ENCODE results near the gene KEL.
"Not testable (repeated sequence)": the region's sequence is repeated elsewhere in the genome, so short reads cannot be mapped to it uniquely, and the experiment has no call there.

Gene KEL

DNA sequence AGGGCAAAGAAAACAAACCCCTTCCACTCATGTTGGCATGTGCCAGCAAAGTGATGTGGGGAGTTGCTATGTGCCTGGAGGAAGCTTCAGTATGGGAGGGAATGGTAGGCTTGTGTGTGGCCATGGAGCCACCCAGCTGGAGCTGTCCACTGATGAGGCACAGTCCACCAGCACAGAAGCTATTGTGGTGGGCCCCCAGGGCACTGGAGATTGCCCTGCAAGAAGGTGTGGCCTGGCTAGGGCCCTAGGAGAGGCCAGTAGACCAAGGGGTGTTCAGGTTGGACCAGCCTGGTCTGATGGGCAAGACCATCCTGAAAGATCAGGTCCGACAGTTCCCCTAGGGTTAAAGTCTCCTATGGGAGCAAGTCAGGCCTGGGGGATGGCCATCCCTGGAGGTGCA lies 22.1 kb upstream of the KEL start:
- Histone ChIP-seq H3F3A (ENCODE audit: insufficient read depth) (no peaks in the 10 kb centered on the region), H3K4me2 (ENCODE audit: low read depth, low read length, poor library complexity, severe bottlenecking) (no peak overlapping the region), H3K36me3 (ENCODE audit: low read length) (no peaks in the 10 kb centered on the region), H4K20me1 (ENCODE audit: low read depth, low read length) (no peaks in the 10 kb centered on the region), H3K79me2 (ENCODE audit: insufficient read depth, low read length) (no peaks in the 10 kb centered on the region), H3K27me3 (ENCODE audit: low read length) (no peaks in the 10 kb centered on the region), H3K9ac (ENCODE audit: low read length) (no peak overlapping the region), H3K4me3 (ENCODE audit: insufficient read depth, low read length, poor library complexity, severe bottlenecking) (no peak overlapping the region), H3K9me3 (ENCODE audit: insufficient read depth, low read length) (no peaks in the 10 kb centered on the region), H2AFZ (ENCODE audit: low read depth, low read length, severe bottlenecking) (no peak overlapping the region), H3K9me2 (replicated peaks; ENCODE audit: insufficient read depth, low read length) (no peaks in the 10 kb centered on the region), H3K27ac (ENCODE audit: low read depth, low read length) (no peak overlapping the region)
- TF ChIP-seq CTCF (IDR thresholded peaks at IDR 0.05; ENCODE audit: insufficient read depth, low read length, poor library complexity, severe bottlenecking) (no peak), EZH2phosphoT487 (conservative IDR thresholded peaks at IDR 0.05; ENCODE audit: low read length) (no peak)

DNA sequence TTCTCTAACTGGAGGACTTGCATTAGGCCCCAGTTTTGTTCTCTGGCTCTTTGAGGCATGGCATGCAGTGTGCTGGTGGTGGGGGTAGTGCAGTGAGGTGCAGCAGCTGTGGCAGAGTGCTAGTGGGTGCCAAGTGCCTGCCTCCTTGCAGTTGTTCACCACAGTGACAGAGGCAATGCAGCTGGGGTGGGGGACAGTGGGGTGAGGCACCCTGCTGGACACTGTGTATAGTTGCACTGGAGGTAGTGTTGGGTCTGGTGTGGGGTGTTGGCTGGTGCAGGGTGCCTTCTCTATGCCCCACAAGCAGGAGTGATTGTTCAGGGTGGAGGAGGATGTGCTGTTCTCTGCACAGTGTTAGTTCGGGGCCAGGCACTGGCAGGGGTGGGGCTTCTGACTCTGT lies 21.7 kb upstream of the KEL start:
- no peaks in the 10 kb centered on the region for H3K9me3 ChIP-seq (ENCODE audit: insufficient read depth, low read length)
- no peaks in the 10 kb centered on the region for H3K27me3 ChIP-seq (ENCODE audit: low read length)
- H3K9ac ChIP-seq (ENCODE audit: low read length) = no peak overlapping the region
- no peak overlapping the region for H3K4me2 ChIP-seq (ENCODE audit: low read depth, low read length, poor library complexity, severe bottlenecking)
- no peak for TF ChIP-seq CTCF (IDR thresholded peaks at IDR 0.05; ENCODE audit: insufficient read depth, low read length, poor library complexity, severe bottlenecking)
- TF ChIP-seq EZH2phosphoT487 (conservative IDR thresholded peaks at IDR 0.05; ENCODE audit: low read length) = no peak
- H3K36me3 ChIP-seq (ENCODE audit: low read length) = no peaks in the 10 kb centered on the region
- H3K4me3 ChIP-seq (ENCODE audit: insufficient read depth, low read length, poor library complexity, severe bottlenecking) = no peak overlapping the region
- no peak overlapping the region for H3K27ac ChIP-seq (ENCODE audit: low read depth, low read length)
- no peaks in the 10 kb centered on the region for H3F3A ChIP-seq (ENCODE audit: insufficient read depth)
- no peaks in the 10 kb centered on the region for H3K9me2 ChIP-seq (replicated peaks; ENCODE audit: insufficient read depth, low read length)
- H2AFZ ChIP-seq (ENCODE audit: low read depth, low read length, severe bottlenecking) = no peak overlapping the region
- no peaks in the 10 kb centered on the region for H4K20me1 ChIP-seq (ENCODE audit: low read depth, low read length)
- H3K79me2 ChIP-seq (ENCODE audit: insufficient read depth, low read length) = no peaks in the 10 kb centered on the region

- H2AFZ ChIP-seq (ENCODE audit: low read depth, low read length, severe bottlenecking); H3K9me2 ChIP-seq (replicated peaks; ENCODE audit: insufficient read depth, low read length); H3K9me3 ChIP-seq (ENCODE audit: insufficient read depth, low read length); H3K27me3 ChIP-seq (ENCODE audit: low read length); H3K4me3 ChIP-seq (ENCODE audit: insufficient read depth, low read length, poor library complexity, severe bottlenecking); H3K4me2 ChIP-seq (ENCODE audit: low read depth, low read length, poor library complexity, severe bottlenecking); H3K36me3 ChIP-seq (ENCODE audit: low read length); H3F3A ChIP-seq (ENCODE audit: insufficient read depth); H3K9ac ChIP-seq (ENCODE audit: low read length); H3K79me2 ChIP-seq (ENCODE audit: insufficient read depth, low read length); H4K20me1 ChIP-seq (ENCODE audit: low read depth, low read length); H3K27ac ChIP-seq (ENCODE audit: low read depth, low read length): not testable (repeated sequence)
Observed at GRCh38 chr7:142978402-142978801, 16.2 kb upstream of the KEL start.

- Histone ChIP-seq H3K9ac (ENCODE audit: low read length) (no peak overlapping the region), H3K36me3 (ENCODE audit: low read length) (no peaks in the 10 kb centered on the region), H3F3A (ENCODE audit: insufficient read depth) (no peaks in the 10 kb centered on the region), H3K27ac (ENCODE audit: low read depth, low read length) (no peak overlapping the region), H2AFZ (ENCODE audit: low read depth, low read length, severe bottlenecking) (no peak overlapping the region), H3K4me3 (ENCODE audit: insufficient read depth, low read length, poor library complexity, severe bottlenecking) (no peak overlapping the region), H4K20me1 (ENCODE audit: low read depth, low read length) (no peaks in the 10 kb centered on the region), H3K27me3 (ENCODE audit: low read length) (no peaks in the 10 kb centered on the region), H3K9me2 (replicated peaks; ENCODE audit: insufficient read depth, low read length) (no peaks in the 10 kb centered on the region), H3K79me2 (ENCODE audit: insufficient read depth, low read length) (no peaks in the 10 kb centered on the region), H3K4me2 (ENCODE audit: low read depth, low read length, poor library complexity, severe bottlenecking) (no peak overlapping the region), H3K9me3 (ENCODE audit: insufficient read depth, low read length) (no peaks in the 10 kb centered on the region)
- TF ChIP-seq EZH2phosphoT487 (conservative IDR thresholded peaks at IDR 0.05; ENCODE audit: low read length) (no peak), CTCF (IDR thresholded peaks at IDR 0.05; ENCODE audit: insufficient read depth, low read length, poor library complexity, severe bottlenecking) (no peak)
Observed at GRCh38 chr7:142974626-142975025, 12.5 kb upstream of the KEL start.
